Subcutaneous adipose tissue (tissue), 4 donors: ENCODE results near the gene ELAVL1. TPM values are rescaled to one million over a fixed set of nuclear protein-coding genes. Genes with fewer than 3 reads are reported as not detected.

Source experiments
- CTCF ChIP-seq: fragments of 450-650 bp; IDR thresholded peaks from one replicate; pipeline ENCODE4 v1.5.1; 2016; ENCODE audit warnings: low read depth, mild to moderate bottlenecking, control low read depth, antibody characterized with exemption, moderate library complexity
- total RNA-seq, 4 donors: library from RNA; depleted of rRNA; stranded (reverse); fragments of >200 nt; gene quantifications; one replicate each; pipeline ENCODE4 v1.1.0, GENCODE V29; 2016

ELAVL1 gene
- total RNA-seq, 4 donors from 2014 or later = 17.8 to 30.7 (median 26.1) TPM

- no peak for TF ChIP-seq CTCF
These were observed 25.9 kb downstream of the ELAVL1 start for GRCh38 chr19:7979559-7979958.

- no peak for TF ChIP-seq CTCF
These were observed 26.4 kb downstream of the ELAVL1 start for GRCh38 chr19:7979011-7979410.

GRCh38 chr19:7978179-7978825 is 27.1 kb downstream of the ELAVL1 start:
- no peak for TF ChIP-seq CTCF

- TF ChIP-seq CTCF = no peak
These were observed 27.8 kb downstream of the ELAVL1 start for GRCh38 chr19:7977723-7978040.

GRCh38 chr19:7977021-7977722 is 28.3 kb downstream of the ELAVL1 start:
- no peak for TF ChIP-seq CTCF

- no peak for TF ChIP-seq CTCF
These were observed 29.0 kb downstream of the ELAVL1 start for GRCh38 chr19:7976461-7976860.

GRCh38 chr19:7975037-7975436 is 30.4 kb downstream of the ELAVL1 start:
- no peak for TF ChIP-seq CTCF
